HCT116 (cell line): Measurements from ENCODE around the gene CDKN1C. TPM values are rescaled to one million over a fixed set of nuclear protein-coding genes. Genes with fewer than 3 reads are reported as not detected.

Experiments
- ATAC-seq: fragments of 200-7000 bp; cut with Tn5 transposase; 2 replicates; pipeline ENCODE4 v1.9.1; 2020; ENCODE audit warnings: mild to moderate bottlenecking, moderate library complexity
- BruUV-seq: library from RNA; stranded (reverse); fragments of 400-500 nt; replicated peaks from 2 replicates; lab custom pipeline; 2021; lab: Mats Ljungman, UMichigan
- CTCF ChIA-PET: fragments of 300-600 bp; sonication (Branson Sonifier 250); formaldehyde crosslinking; loops from one replicate; lab custom pipeline; 2021; ENCODE audit warnings: antibody characterized with exemption; lab: Charles Lee
- POLR2A ChIA-PET: fragments of 300-600, 350-600 bp; sonication (Branson Sonifier 250); formaldehyde crosslinking; loops from one replicate; lab custom pipeline; 2021; ENCODE audit warnings: antibody characterized with exemption; lab: Charles Lee
- RAD21 ChIA-PET, 2 experiments: fragments of 300-600 bp; sonication (Branson Sonifier 250); formaldehyde crosslinking; loops; one replicate each; lab custom pipeline; 2023; ENCODE audit warnings: low total read pairs in 2 of 2; ENCODE audit not compliant: uncharacterized antibody in 2 of 2, unreplicated experiment in 2 of 2, low non-redundant PET in 1 of 2; lab: Charles Lee
- DNase-seq: peaks from one replicate; pipeline ENCODE4 v3.0.0-alpha.2; 2010; ENCODE audit warnings: low read depth, low spot score
- H2AFZ ChIP-seq: fragments of 200-600 bp; shearing (Covaris generic), sonication (generic); 2 replicates; pipeline ENCODE4 v1.6.1; 2017; ENCODE audit warnings: low read depth, mixed run types, mixed read lengths, antibody characterized with exemption, low read length; ENCODE audit not compliant: poor library complexity, severe bottlenecking
- H3K27ac ChIP-seq: 2 replicates; pipeline ENCODE4 v1.5.1; 2012; ENCODE audit warnings: low read depth, low read length
- H3K27me3 ChIP-seq: fragments of 200-600 bp; sonication (generic); 2 replicates; pipeline ENCODE4 v1.6.1; 2016; ENCODE audit warnings: mixed run types, low read length, mixed read lengths; ENCODE audit not compliant: insufficient read depth
- H3K36me3 ChIP-seq, 2 experiments: fragments of 200-500 bp in 1 of 2; fragments of 200-600 bp in 1 of 2; sonication (Bioruptor generic) in 1 of 2; sonication (generic) in 1 of 2; 2 replicates each; pipeline versions ENCODE4 v1.5.1 to v1.6.1; 2014 to 2016; ENCODE audit warnings: low read length in 2 of 2, inconsistent platforms in 1 of 2, mixed read lengths in 1 of 2, mixed run types in 1 of 2; ENCODE audit not compliant: insufficient read depth in 2 of 2, control insufficient read depth in 1 of 2
- H3K4me1 ChIP-seq, 2 experiments: fragments of 200-600 bp in 1 of 2; sonication (generic) in 1 of 2; 2 replicates each; pipeline versions ENCODE4 v1.5.1 to v1.6.1; 2012 to 2017; ENCODE audit warnings: low read length in 2 of 2, inconsistent platforms in 1 of 2, mild to moderate bottlenecking in 1 of 2, mixed read lengths in 1 of 2, mixed run types in 1 of 2, moderate library complexity in 1 of 2; ENCODE audit not compliant: insufficient read depth in 2 of 2, control insufficient read depth in 1 of 2
- H3K4me2 ChIP-seq: fragments of 200-600 bp; sonication (generic); 2 replicates; pipeline ENCODE4 v1.6.1; 2017; ENCODE audit warnings: mixed run types, low read length, mixed read lengths
- H3K4me3 ChIP-seq, 2 experiments: fragments of 200-600 bp in 1 of 2; sonication (generic) in 1 of 2; replicated peaks in 1 of 2; 2 replicates each; pipeline ENCODE4 v1.5.1; 2011 to 2016; ENCODE audit warnings: low read length in 2 of 2, control low read depth in 1 of 2, low read depth in 1 of 2, mild to moderate bottlenecking in 1 of 2, mixed read lengths in 1 of 2, mixed run types in 1 of 2
- H3K79me2 ChIP-seq: fragments of 200-600 bp; sonication (generic); 2 replicates; pipeline ENCODE4 v1.6.1; 2017; ENCODE audit warnings: mild to moderate bottlenecking, mixed run types, low read length, moderate library complexity, mixed read lengths; ENCODE audit not compliant: insufficient read depth
- H3K9ac ChIP-seq: fragments of 200-600 bp; sonication (generic); 2 replicates; pipeline ENCODE4 v1.6.1; 2016; ENCODE audit warnings: low read length, mixed read lengths
- H3K9me2 ChIP-seq: fragments of 200-600 bp; sonication (generic), shearing (Covaris generic); 2 replicates; pipeline ENCODE4 v1.6.1; 2017; ENCODE audit warnings: mixed run types, mild to moderate bottlenecking, moderate library complexity; ENCODE audit not compliant: insufficient read depth
- H3K9me3 ChIP-seq, 2 experiments: fragments of 200-500 bp in 1 of 2; fragments of 200-600 bp in 1 of 2; sonication (Bioruptor generic) in 1 of 2; sonication (generic) in 1 of 2; 2 replicates each; pipeline ENCODE4 v1.6.1; 2014 to 2017; ENCODE audit warnings: low read length in 2 of 2, mixed read lengths in 2 of 2, inconsistent platforms in 1 of 2, low read depth in 1 of 2, mild to moderate bottlenecking in 1 of 2, mixed run types in 1 of 2, moderate library complexity in 1 of 2; ENCODE audit not compliant: control insufficient read depth in 1 of 2, insufficient read depth in 1 of 2
- H4K20me1 ChIP-seq: fragments of 200-600 bp; sonication (generic), shearing (Covaris generic); 2 replicates; pipeline ENCODE4 v1.6.1; 2017; ENCODE audit warnings: mixed run types, mild to moderate bottlenecking, moderate library complexity; ENCODE audit not compliant: insufficient read depth
- EGR1 ChIP-seq: IDR thresholded peaks from 2 replicates; pipeline ENCODE4 v1.6.1; 2012; ENCODE audit warnings: low read depth
- ELF1 ChIP-seq: IDR thresholded peaks from 2 replicates; pipeline ENCODE4 v1.6.1; 2012; ENCODE audit warnings: low read depth, borderline replicate concordance
- EZH2 ChIP-seq: fragments of 200-600 bp; sonication (generic); IDR thresholded peaks from 2 replicates; pipeline ENCODE4 v1.6.1; 2017; ENCODE audit warnings: antibody characterized with exemption, mixed run types
- EZH2phosphoT487 ChIP-seq: fragments of 200-600 bp; IDR thresholded peaks from 2 replicates; pipeline ENCODE4 v1.6.1; 2018; ENCODE audit warnings: antibody characterized with exemption, borderline replicate concordance
- FOSL1 ChIP-seq: IDR thresholded peaks from 2 replicates; pipeline ENCODE4 v1.6.1; 2012; ENCODE audit warnings: low read depth
- RAD21 ChIP-seq: IDR thresholded peaks from 2 replicates; pipeline ENCODE4 v1.6.1; 2012; ENCODE audit warnings: low read depth, mild to moderate bottlenecking
- SIN3A ChIP-seq: IDR thresholded peaks from 2 replicates; pipeline ENCODE4 v1.6.1; 2012; ENCODE audit warnings: low read depth
- SRF ChIP-seq: IDR thresholded peaks from 2 replicates; pipeline ENCODE4 v1.6.1; 2012; ENCODE audit warnings: low read depth
- TCF7L2 ChIP-seq: IDR thresholded peaks from 2 replicates; pipeline ENCODE4 v1.7.0; 2011; ENCODE audit warnings: borderline replicate concordance, inconsistent platforms; ENCODE audit not compliant: insufficient read depth, insufficient read length; ENCODE audit errors: extremely low read depth
- ZFX ChIP-seq: fragments of 450-650 bp; IDR thresholded peaks from 2 replicates; pipeline ENCODE4 v1.6.1; 2017
- intact Hi-C: fragments of 100-400 bp; cut with micrococcal nuclease; formaldehyde crosslinking; loops from 2 replicates; pipeline ENCODE4 v1.10.0; 2022
- total RNA-seq: library from RNA; stranded (reverse); gene quantifications from one replicate; pipeline ENCODE4 v1.2.1, GENCODE V29; 2021; ENCODE audit not compliant: unreplicated experiment
- TF ChIP-seq, protein P1 (sequence below): IDR thresholded peaks from 2 replicates; pipeline ENCODE4 v1.6.1; 2012; ENCODE audit warnings: low read depth

The CDKN1C gene
- total RNA-seq, 1 experiment from 2014 or later, result 24.0 TPM

GRCh38 chr11:2849994-2850770 lies 35.4 kb downstream of the CDKN1C start:
- Histone ChIP-seq H3K27ac (no peak overlapping the region), H4K20me1 (no peaks in the 10 kb centered on the region), H2AFZ (no peak overlapping the region), H3K27me3 (no peaks in the 10 kb centered on the region), H3K9me3 (no peaks in the 10 kb centered on the region), H3K36me3 (no peaks in the 10 kb centered on the region), H3K9ac (no peak overlapping the region), H3K79me2 (no peaks in the 10 kb centered on the region), H3K4me1 (peaks cover 0 to 5% of the 10 kb centered on the region in 2 experiments; a peak in 1 of 4 replicates), H3K4me2 (no peak overlapping the region), H3K9me2 (no peaks in the 10 kb centered on the region), H3K4me3 (no peak overlapping the region)
- TF ChIP-seq SRF, result no peak
- TF ChIP-seq, protein P1, sequence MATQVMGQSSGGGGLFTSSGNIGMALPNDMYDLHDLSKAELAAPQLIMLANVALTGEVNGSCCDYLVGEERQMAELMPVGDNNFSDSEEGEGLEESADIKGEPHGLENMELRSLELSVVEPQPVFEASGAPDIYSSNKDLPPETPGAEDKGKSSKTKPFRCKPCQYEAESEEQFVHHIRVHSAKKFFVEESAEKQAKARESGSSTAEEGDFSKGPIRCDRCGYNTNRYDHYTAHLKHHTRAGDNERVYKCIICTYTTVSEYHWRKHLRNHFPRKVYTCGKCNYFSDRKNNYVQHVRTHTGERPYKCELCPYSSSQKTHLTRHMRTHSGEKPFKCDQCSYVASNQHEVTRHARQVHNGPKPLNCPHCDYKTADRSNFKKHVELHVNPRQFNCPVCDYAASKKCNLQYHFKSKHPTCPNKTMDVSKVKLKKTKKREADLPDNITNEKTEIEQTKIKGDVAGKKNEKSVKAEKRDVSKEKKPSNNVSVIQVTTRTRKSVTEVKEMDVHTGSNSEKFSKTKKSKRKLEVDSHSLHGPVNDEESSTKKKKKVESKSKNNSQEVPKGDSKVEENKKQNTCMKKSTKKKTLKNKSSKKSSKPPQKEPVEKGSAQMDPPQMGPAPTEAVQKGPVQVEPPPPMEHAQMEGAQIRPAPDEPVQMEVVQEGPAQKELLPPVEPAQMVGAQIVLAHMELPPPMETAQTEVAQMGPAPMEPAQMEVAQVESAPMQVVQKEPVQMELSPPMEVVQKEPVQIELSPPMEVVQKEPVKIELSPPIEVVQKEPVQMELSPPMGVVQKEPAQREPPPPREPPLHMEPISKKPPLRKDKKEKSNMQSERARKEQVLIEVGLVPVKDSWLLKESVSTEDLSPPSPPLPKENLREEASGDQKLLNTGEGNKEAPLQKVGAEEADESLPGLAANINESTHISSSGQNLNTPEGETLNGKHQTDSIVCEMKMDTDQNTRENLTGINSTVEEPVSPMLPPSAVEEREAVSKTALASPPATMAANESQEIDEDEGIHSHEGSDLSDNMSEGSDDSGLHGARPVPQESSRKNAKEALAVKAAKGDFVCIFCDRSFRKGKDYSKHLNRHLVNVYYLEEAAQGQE, result no peak
- no peak for TF ChIP-seq EGR1
- TF ChIP-seq EZH2phosphoT487, result no peak
- TF ChIP-seq ELF1, result no peak
- no peak for TF ChIP-seq RAD21
- TF ChIP-seq EZH2, result no peak
- no peak for TF ChIP-seq ZFX
- no peak for TF ChIP-seq TCF7L2
- TF ChIP-seq SIN3A, result no peak
- no peak for TF ChIP-seq FOSL1
- BruUV-seq, result no TSS peak
- ATAC-seq (no peak), DNase-seq (no peak)
- ChIA-PET RAD21 (no interaction called here), POLR2A (no interaction called here), CTCF (no interaction called here)
- intact Hi-C loops, result no loop called here
